HG02884 (cell line): Measurements from ENCODE around the gene SLC15A3.

Experiments used
- ATAC-seq: cut with Tn5 transposase; IDR thresholded peaks from one replicate; pipeline ENCODE4 v1.9.1; 2021; ENCODE audit warnings: mild to moderate bottlenecking, moderate library complexity; ENCODE audit not compliant: unreplicated experiment

The SLC15A3 gene

GRCh38 chr11:60947700-60948099, 4.3 kb downstream of the SLC15A3 start:
- no peak for ATAC-seq

- no peak for ATAC-seq
Observed at GRCh38 chr11:60946601-60947264, 5.2 kb downstream of the SLC15A3 start.

- no peak for ATAC-seq
Observed at GRCh38 chr11:60945295-60945667, 6.7 kb downstream of the SLC15A3 start.

GRCh38 chr11:60944490-60945294, 7.3 kb downstream of the SLC15A3 start:
- ATAC-seq = no peak

GRCh38 chr11:60942970-60943565, 8.9 kb downstream of the SLC15A3 start:
- ATAC-seq = no peak

- ATAC-seq = no peak
Observed at GRCh38 chr11:60942219-60942618, 9.8 kb downstream of the SLC15A3 start.

GRCh38 chr11:60941371-60942119, 10.4 kb downstream of the SLC15A3 start:
- no peak for ATAC-seq

GRCh38 chr11:60939855-60940254, 12.1 kb downstream of the SLC15A3 start:
- ATAC-seq = no peak

GRCh38 chr11:60939301-60939700, 12.7 kb downstream of the SLC15A3 start:
- no peak for ATAC-seq

GRCh38 chr11:60938500-60938899, 13.5 kb downstream of the SLC15A3 start:
- no peak for ATAC-seq

- no peak for ATAC-seq
Observed at GRCh38 chr11:60937811-60938210, 14.2 kb downstream of the SLC15A3 start.

- no peak for ATAC-seq
Observed at GRCh38 chr11:60937144-60937527, 14.8 kb downstream of the SLC15A3 start.

GRCh38 chr11:60936467-60937143, 15.4 kb downstream of the SLC15A3 start:
- no peak for ATAC-seq

- no peak for ATAC-seq
Observed at GRCh38 chr11:60935676-60936442, 16.1 kb downstream of the SLC15A3 start.

- no peak for ATAC-seq
Observed at GRCh38 chr11:60934790-60935605, 17.0 kb downstream of the SLC15A3 start.

- ATAC-seq = no peak
Observed at GRCh38 chr11:60934124-60934789, 17.7 kb downstream of the SLC15A3 start.

GRCh38 chr11:60933416-60934123, 18.4 kb downstream of the SLC15A3 start:
- no peak for ATAC-seq
